ENCODE data around the gene SH2D3C.

DNA sequence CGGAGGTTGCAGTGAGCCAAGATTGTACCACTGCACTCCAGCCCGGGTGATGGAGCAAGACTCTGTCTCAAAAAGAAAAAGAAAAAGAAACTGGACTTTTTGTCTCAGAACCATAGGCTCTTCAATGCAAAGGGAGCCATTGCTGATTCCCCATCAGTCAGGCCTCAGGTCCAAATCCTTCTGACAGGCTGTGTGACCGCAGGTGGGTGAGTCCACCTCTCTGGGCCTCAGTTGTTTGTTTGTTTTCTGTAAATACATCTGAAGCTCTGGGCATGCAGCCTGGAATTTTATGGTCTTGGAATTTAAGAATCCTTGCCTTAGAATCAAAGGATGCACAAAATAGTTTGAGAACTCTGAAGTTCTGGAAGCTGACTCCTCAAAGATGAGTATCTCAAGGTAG, 22.2 kb downstream of the SH2D3C start:
- no peak for TF ChIP-seq CTCF (IDR thresholded peaks at IDR 0.05)
- TF ChIP-seq POLR2A (IDR thresholded peaks at IDR 0.05): no peak
- no peak for TF ChIP-seq EP300 (IDR thresholded peaks at IDR 0.05)
